Ammon's horn (tissue), 1 donor: ENCODE results near the gene GOPC.
A peak's percentile ranks its signal among the peaks of the same experiment; 100 is the strongest.
"Not testable (repeated sequence)": the region's sequence is repeated elsewhere in the genome, so short reads cannot be mapped to it uniquely, and the experiment has no call there.

Experiments
- DNase-seq: peaks from one replicate; pipeline ENCODE4 v3.0.0-alpha.2; 2016; ENCODE audit warnings: low spot score

GOPC gene

DNA sequence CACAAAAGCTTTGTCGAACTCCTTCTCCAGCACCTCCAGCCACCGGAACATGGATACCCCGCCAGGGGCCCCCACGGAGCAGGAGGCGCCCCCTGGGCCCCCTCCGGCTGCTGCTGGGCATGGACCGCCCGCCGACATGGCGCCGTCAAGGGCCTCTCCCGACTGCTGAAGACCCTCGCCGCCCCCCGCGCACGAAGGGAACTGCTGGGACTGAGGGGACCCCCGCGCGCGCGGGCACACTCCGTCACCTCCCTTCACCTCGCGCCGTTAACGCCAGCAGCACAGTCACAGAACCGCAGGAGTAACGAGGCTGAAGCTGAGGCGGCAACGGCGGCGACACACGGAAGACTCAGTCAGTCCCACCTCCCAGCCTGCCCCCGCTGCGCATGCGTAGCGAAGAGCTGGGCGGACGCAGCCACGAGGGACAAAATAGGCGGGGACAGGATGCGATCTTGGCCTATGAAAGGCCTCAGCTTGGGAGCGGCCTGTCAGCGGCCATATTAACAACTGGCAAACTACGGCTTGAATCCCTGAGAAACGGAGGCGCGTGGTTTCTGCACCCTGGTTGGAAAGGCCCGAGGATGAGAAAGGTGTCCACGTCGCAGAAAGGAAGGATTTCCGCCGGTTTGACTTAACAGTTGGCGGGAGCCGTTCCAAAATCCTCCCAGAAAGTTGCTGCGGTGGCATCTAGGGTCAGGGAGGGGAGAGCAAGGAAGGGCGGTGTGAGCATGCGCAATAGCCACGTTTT is at the start of gene GOPC:
Gene GOPC (minus strand): TSS at position 361 of the 748 bp plus-strand sequence. CDS start 223 bp downstream, at position 138.
- DNase-seq: peak; percentile 99

DNA sequence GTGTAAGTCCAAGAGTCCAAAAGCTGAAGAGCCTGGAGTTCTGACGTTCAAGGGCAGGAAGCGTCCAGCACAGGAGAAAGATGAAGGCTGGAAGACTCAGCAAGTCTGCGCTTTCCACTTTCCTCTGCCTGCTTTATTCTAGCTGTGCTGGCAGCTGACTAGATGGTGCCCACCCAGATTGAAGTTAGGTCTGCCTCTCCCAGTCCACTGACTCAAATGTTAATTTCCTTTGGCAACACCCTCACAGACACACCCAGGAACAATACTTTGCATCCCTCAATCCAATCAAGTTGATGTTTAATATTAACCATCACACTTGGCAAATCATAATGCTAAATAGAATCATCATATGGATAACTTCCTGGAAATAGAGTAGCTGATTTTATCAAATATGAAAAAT is 49.7 kb upstream of the GOPC start:
- not testable (repeated sequence) for DNase-seq

DNA sequence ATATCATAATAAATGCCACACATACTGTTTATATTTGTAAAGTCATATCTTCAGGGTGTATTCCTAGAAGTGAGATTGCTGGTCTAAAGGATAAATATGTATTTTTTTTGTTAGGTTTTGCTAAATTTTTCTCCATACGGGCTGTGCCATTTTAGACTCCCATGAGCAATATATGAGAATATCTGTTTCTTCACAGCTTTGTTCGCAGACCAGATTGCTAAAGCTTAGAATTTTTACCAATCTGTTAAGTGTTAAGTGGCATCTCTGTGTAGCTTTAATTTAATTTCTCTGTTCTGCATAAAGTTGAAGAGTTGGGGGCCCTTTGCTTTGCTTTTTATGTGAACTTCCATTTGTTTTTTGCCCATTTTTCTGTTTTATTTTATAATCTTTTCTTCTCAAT is 40.7 kb upstream of the GOPC start:
- peak; percentile 2 for DNase-seq

DNA sequence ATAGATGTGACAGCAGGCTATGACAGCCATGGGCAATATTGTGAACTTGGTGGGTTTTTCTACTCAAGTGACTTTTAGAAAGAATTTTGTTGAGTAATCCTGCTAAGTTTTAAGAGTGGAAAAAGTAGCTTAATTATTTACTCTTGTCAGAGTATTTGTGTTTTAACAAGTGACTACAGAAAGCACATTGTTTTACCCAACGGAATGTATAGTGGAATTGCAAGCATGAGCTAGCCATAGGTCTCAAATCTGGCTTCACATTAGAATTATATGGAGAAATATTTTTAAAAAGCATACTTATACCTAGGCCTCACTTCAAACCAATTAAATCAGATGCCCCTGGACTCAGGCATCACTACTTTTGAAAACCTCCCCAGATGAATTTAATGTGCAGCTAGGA is 35.5 kb upstream of the GOPC start:
- DNase-seq: no peak

DNA sequence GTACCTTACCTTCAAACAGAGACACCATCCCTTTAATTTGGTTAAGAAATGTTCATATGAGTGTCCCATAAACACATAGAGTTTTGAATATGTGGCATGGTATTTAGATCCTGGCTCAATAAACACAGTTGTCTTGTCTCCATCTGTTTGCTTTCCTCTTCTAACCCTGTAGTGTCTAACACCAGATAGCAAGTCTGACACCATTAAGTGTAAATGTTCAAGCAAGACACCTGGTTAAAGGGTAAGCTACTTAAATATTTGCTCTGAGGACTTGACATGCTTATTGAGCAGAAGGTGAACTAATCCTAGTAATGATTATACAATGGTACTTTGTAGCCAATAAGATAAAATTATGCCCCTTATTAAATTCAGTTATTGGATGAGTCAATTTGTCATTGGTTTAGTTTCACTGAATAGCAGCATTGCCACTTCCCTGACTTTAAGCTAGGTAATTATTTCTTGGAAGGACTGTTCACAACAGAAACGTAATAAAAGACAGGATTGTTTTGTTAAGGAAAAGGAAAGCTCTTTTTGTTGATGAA is 26.9 kb upstream of the GOPC start:
- no peak for DNase-seq

DNA sequence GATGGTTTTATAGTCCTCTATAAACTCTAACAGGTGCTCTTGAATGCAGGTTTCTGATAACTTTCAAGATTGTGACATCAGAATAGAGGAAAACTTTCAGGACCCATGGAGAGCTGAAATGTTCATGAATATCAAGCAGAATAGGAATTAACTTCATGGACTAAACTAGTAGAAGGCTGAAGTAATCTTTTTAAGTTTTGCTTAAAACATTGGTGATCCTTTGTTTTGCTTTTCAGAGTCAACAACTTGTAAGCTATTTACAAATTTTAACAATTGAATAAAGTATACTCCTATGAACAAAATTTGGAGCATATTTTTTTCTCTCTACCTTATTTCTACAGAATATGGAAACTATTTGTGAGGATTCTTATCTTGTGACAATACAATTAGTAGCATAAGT is 25.2 kb upstream of the GOPC start:
- DNase-seq: no peak

DNA sequence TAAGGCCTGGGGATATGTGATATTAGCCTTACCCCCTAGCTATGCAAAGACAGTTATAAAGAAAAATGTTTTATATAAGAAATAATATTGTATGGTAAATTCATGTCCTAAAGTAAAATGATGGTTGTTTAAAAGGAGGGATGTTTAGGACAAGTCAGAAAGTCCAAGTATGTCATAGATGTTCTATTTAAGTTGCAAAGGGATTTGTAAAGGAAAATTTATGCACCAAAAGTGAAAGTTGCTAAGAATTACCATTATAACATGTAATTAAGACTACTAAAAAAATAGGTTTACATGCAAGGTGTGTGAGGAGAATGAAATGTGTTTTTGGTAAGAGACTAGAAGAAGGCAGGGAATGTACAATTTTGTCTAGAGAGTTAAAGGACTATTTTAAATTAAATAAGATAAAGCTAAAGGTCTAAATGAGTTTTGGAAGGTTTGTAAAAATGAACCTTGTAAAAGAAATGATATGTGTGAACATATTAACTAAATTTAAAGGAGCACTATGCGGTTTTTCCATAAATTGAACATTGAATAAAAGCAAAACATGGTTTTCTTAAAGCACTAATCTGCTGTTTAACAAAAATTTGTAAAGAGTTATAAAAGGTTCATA is 22.7 kb upstream of the GOPC start:
- no peak for DNase-seq

DNA sequence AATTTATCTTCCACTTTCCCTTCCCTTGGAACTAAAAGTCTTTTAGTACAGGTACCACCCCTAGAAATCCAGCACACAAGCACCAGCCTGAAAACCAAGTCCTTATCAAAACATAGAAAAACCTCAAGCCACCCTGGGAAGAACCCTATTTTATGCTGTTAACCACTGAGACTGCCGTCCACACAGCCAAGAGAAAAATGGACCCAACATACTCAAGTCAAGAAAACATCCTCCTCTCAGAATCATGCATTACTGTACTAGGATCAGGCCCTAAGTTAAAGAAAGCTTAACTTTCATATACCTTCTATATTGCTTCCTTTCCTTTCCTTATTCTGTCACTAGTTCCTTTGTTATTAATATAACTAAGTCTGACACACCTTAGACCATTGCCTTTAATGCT is 16.9 kb upstream of the GOPC start:
- no peak for DNase-seq

DNA sequence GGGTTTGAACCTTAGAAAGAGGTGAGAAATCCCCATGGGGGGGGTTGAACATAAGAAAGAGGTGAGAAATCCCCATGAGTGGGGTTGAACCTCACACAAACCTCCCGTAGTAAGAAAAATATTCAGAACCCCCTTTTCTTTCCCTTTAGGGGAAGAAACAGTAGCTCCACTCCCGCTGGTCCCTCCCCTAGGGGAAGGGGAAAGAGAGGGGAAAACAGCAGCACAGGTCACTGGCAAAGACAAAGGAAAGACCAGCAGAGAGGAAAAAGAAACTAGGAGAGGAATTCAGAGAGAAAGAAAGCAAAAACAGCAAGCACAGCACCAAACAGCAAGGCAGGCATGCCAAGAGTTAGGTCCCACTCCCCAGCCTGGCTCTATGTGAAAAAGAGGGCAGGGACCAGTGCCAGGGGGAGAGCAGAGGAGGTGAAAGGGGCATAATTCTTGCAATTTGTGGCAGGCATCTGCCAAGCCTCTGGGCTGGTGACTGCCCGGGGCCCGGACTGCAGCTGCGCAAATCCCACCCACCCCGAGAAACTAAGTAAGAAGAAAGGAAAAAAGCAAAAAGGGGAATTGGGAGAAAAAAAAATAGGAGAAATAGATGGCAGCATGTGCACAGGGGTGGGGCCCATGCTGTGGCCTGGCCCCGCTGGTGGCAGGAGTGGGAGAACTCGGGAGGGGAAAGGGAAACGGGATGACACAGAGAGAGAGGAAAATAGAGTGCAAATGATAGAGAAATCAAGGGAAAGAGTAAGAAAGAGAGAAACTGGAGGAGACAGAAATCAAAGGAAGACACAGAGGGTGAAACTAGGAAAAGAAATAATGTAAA is 15.1 kb upstream of the GOPC start:
- no peak for DNase-seq

DNA sequence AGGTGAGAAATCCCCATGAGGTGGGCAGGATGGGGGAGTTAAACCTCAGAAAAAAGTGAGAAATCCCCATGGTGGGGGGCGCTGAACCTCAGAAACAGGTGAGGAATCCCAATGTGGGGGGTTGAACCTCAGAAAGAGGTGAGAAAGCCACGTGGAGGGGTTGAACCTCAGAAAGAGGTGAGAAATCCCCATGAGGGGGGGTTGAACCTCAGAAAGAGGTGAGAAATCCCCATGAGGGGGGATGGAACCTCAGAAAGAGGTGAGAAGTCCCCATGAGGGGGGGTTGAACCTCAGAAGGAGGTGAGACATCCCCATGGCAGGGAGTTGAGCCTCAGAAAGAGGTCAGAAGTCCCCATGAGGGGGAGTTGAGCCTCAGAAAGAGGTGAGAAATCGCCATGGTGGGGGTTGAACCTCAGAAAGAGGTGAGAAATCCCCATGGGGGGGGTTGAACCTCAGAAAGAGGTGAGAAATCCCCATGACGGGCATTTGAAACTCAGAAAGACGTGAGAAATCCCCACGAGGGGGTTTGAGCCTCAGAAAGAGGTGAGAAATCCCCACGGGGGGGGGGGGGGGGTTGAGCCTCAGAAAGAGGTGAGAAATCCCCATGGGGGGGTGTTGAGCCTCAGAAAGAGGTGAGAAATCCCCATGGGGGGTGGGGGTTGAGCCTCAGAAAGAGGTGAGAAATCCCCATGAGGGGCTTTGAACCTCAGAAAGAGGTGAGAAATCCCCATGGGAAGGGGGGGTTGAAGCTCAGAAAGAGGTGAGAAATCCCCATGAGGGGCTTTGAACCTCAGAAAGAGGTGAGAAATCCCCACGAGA is 14.3 kb upstream of the GOPC start:
- DNase-seq: no peak

DNA sequence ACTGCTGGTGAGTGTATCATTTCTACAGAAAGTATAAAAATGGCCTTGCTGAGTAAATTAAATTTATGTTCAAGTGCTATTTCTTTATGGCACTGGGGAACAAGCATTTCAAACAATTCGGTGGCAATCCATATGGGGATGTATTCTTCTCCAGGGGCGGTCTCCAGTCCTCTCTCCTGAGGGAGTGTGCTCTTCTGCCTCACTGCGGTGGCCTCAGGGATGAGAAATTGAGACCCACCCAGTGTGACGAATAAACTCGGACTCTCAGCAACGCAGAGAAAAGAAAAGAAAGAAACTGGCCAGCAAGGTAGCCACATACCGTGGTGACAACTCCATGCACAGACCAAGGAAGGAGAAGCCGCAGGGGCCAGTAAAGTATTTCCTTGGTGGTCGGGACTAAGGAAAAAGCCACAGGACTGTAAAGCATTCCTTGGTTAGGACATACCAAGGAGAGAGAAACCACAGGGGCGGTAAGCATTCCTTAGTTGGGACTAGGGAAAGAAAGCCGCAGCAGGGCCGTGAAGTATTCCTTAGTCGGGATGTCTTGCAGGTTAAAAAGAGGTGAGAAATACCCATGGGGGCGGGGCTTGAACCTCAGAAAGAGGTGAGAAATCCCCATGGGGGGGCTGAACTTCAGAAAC is 13.6 kb upstream of the GOPC start:
- no peak for DNase-seq

DNA sequence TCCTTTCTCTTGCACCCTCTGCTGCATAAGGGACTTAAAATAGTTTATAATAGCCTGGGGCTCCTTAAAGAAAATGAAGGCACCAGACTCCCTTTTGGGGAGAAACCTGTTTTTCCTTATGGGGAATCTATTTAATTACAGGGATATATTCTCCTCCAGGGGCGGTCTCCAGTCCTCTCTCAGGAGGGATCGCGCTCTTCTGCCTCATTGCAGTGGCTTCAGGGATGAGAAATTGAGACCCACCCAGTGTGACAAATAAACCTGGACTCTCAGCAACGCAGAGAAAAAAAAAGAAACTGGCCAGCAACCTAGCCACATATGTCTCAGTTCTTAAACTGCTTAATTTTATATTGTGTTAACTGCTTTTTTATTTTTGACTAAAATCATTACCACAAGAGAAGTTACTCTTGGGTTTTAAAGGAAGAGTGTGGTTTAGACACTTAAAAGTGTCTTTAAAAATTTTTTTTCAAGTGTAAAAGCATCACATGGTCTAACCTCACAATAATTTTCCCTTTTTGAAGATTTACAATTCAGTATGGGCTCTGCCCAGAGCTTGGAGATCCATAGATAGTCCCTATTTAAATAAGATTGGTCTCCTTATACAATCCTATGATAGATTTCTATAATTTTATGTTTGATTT is 11.7 kb upstream of the GOPC start:
- DNase-seq: no peak

DNA sequence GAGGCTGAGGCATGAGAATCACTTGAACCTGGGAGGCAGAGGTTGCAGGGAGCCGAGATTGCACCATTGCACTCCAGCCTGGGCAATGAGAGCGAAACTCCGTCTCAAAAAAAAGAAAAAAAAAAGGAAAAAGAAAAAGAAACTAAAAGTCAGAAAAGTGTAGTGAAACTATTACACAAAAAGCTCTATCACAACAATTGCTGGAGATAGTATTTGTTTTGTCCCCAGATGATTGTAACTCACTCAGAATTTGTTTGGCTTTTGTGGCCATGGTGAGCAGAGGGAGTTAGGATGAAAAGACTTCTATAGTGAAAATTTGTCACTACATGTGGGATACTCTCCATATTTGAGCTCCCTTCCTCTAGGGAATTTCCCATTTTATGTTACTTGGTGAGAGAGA is 5.2 kb upstream of the GOPC start:
- DNase-seq: no peak

DNA sequence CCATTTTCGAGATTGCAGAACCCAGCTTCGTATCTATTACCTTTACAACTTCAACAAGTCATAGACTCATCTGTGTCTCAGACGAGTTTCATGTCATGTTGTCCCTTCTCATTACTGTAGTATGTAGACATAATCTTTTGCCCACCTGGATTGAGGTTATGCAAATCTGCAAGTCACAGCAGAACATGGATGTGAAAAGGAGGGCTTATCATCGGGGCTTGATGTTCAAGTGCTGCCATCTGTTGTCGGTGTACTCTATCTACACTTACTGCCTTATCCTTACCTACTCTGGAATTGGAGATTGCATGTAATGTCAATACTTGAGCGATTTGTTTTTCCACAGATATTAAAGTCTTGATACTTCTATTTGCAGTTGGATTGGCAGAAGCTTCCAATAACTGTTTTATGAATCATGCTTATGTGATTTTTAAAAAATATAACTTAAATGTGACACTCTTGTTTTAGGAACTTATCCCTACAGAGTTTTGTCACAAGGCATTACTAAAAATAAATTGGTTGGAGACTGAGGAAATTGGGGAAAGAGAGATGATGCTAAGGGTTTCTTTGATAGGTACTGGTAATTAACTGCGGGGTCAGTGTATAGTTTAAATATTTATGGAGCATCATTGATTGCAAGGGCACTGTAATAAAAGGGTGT is 3.0 kb upstream of the GOPC start:
- peak; percentile 91 for DNase-seq

DNA sequence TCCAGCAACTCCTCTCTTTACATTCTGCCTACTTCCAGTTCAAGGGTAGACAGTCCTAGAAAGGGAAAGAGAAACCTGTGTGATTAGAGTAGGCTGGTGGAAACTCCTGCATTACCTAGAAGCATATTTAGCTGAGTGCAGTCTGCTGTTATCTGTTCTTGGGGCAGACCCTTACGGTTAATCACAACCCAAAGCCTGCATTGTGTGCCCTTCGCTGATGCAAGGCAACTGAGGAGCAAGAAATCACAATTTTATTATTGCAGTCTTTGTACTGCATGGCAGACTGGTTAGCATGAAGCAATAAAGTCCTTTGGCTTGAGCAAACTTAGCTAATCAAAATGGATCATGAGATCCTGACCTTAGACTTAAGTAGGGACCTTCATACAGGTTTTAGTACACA is 1.5 kb upstream of the GOPC start:
- DNase-seq: no peak

DNA sequence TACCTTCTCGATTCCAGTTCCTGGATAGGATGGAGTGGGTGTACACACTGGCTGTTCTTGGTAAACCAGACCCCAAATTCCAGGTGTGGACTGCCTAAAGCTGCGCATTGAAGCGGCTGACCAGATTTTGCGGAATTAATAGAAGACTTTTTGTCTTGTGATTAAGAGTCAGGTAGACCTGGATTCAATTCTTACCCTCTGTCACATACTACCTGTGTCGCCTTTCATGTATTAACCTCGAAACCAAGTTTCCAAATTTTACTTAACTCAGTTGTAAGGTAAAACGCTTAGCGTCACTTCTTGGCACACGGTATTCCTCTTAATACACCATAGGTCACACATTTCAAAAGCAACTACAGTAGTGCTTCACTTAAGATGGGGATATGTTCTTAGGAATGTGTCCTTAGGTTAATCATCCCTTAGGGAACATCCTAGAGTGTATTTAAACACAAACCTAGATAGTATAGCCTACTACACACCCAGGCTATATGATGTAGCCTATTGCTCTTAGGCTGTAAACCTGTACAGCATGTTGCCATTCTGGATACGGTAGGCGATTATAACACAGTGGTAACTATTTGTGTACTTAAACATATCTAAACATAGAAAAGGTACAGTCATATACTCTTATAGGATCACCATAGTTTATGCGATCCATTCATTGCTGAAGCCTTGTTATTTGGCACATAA is 733 bp upstream of the GOPC start:
- no peak for DNase-seq

DNA sequence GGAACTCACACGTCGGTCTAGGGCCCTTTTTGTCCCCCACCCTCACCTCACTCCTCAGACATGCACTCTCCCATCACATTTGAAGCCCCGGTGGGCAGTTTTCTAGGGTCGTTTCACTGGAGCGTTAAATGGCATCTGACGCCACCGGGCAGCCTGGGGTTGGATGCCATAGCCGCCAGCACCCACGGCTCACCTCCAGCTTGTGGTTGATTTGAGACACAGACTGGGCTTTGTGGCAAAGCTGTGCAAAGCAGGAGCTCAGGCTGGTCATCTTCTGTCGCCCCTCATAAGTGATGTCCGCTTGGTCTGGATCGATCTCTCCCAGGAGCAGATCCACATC is 530 bp downstream of the GOPC start:
- no peak for DNase-seq

DNA sequence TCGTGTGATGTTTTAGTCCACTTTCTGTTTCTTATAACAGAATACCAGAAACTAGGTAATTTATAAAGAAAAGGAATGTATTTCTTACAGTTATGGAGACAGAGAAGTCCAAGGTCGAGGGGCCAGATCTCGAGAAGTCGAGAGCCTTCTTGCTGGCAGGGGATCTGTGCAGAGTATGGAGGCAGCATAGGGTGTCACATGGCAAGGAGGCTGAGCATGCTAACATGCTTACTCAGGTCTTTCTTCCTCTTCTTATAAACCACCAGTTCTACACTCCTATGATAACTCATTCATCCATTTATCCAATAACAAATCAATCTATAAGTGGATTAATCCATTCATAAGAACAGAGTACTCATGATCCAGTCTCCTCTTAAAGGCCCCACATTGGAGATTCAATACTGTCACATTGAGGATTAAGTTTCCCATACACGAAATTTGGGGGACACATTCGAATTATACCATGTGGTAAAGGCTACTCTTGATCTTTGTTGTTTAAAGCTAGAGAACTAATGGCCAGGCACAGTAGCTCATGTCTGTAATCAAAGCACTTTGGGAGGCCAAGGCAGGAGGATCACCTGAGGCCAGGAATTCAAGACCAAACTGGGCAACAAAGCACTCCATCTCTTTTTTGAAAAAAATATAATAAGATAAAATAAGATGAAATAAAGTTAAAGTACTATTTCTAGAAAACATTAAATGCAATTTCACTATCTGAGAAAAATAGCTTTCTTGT is 2.1 kb downstream of the GOPC start:
- no peak for DNase-seq

DNA sequence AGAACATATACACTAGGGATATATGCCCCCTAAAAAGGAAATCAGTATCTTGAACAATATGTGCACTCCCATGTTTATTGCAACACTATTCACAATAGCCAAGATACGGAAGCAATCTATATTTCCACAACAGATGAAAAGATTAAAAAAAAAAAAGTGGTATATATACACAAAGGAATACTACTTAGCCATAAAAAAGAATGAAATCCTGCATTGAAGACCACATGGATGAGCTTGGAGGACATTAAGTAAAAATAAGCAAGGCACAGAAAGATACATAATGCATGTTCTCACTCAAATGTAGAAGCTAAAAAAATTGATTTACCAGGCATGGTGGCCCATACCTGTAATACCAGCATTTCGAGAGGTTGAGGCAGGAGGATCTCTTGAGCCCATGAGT is 4.6 kb downstream of the GOPC start:
- DNase-seq: no peak
